ENCODE results near the gene ABHD12. TPM values are rescaled to one million over a fixed set of nuclear protein-coding genes. Genes with fewer than 3 reads are reported as not detected.

The ABHD12 gene
- total and polyA plus RNA-seq, 10 of the 15 experiments (the other 5 are each of a cell fraction or from before 2014, with no cell fraction given): 1.5 to 61.8 (median 26.7) TPM

GRCh38 chr20:25300496-25301170, 90.0 kb downstream of the ABHD12 start:
- H3K9ac ChIP-seq (ENCODE audit: control insufficient read depth, insufficient read depth, low read length): no peak overlapping the region
- H3K4me1 ChIP-seq (ENCODE audit: control insufficient read depth, insufficient read depth, low read length): peaks cover 30% of the 10 kb centered on the region
- DNase-seq (ENCODE audit: low read depth, low spot score) (no peak), FAIRE-seq (no peak), ATAC-seq (no peak)
- no peak overlapping the region for H2AFZ ChIP-seq (ENCODE audit: control insufficient read depth, low read depth, low read length)
- H3K9me3 ChIP-seq (replicated peaks; ENCODE audit: control insufficient read depth, insufficient read depth, low read length): no peaks in the 10 kb centered on the region
- in situ Hi-C loops (cut with MboI) (no loop called here), intact Hi-C loops (cut with micrococcal nuclease; ENCODE audit: unreplicated experiment) (no loop called here)
- peaks cover 4 to 21% of the 10 kb centered on the region in 2 experiments; a peak in 3 of 4 replicates for H3K36me3 ChIP-seq (ENCODE audit: control insufficient read depth in 2 of 2, insufficient read depth in 2 of 2, low read length in 1 of 2)
- ChIA-PET SMC1A (ENCODE audit: uncharacterized antibody, unreplicated experiment) (interaction anchor here (1.2 to 2.9 kb wide), 2 partner anchors 98 to 99 kb away, joined by 3 to 20 read pairs; no protein-coding TSS in a partner anchor), RAD21 (ENCODE audit: unreplicated experiment) (no interaction called here), CTCF (interaction anchor here (3.2 kb wide), 1 partner anchor 99 kb away, joined by 29 read pairs; no protein-coding TSS in a partner anchor), POLR2A (no interaction called here)
- H3K4me3 ChIP-seq: no peak overlapping the region
- H3K79me2 ChIP-seq (ENCODE audit: control insufficient read depth, insufficient read depth, low read length): no peaks in the 10 kb centered on the region
- no peak overlapping the region for H3K27ac ChIP-seq (ENCODE audit: control insufficient read depth, insufficient read depth)
- WGBS (ENCODE audit: insufficient coverage, insufficient replicate concordance, low lambda C conversion rate, missing lambda C conversion rate): 81% methylated on average over 13 of the region's 13 CpGs
- H3K27me3 ChIP-seq (replicated peaks in 1 of 2; ENCODE audit: control insufficient read depth in 2 of 2, insufficient read depth in 2 of 2, low read length in 1 of 2): no peaks in the 10 kb centered on the region
- BruUV-seq (replicated peaks): no TSS peak
- H3K4me2 ChIP-seq (ENCODE audit: control insufficient read depth, insufficient read depth): no peak overlapping the region
- TF ChIP-seq SMAD1 (IDR thresholded peaks at IDR 0.05; ENCODE audit: low read depth, partially characterized antibody): no peak
- no peak for TF ChIP-seq MAX (IDR thresholded peaks at IDR 0.05; ENCODE audit: low read depth, low read length)
- no peak for TF ChIP-seq SREBF2 (IDR thresholded peaks at IDR 0.05; ENCODE audit: low read length)
- no peak for TF ChIP-seq ELK1 (IDR thresholded peaks at IDR 0.05; ENCODE audit: low read depth, low read length)
- TF ChIP-seq NKRF (conservative IDR thresholded peaks at IDR 0.05): no peak
- no peak for TF ChIP-seq RFX5 (IDR thresholded peaks at IDR 0.05; ENCODE audit: low read depth, low read length)
- no peak for TF ChIP-seq SRF (IDR thresholded peaks at IDR 0.05; ENCODE audit: low read depth in 2 of 2, low read length in 2 of 2)
- TF ChIP-seq CBX5 (IDR thresholded peaks at IDR 0.05; ENCODE audit: low read depth): no peak
- H4K20me1 ChIP-seq (ENCODE audit: control insufficient read depth, insufficient read depth): no peaks in the 10 kb centered on the region
